ENCODE data around the gene LKAAEAR1.

LKAAEAR1 gene

DNA sequence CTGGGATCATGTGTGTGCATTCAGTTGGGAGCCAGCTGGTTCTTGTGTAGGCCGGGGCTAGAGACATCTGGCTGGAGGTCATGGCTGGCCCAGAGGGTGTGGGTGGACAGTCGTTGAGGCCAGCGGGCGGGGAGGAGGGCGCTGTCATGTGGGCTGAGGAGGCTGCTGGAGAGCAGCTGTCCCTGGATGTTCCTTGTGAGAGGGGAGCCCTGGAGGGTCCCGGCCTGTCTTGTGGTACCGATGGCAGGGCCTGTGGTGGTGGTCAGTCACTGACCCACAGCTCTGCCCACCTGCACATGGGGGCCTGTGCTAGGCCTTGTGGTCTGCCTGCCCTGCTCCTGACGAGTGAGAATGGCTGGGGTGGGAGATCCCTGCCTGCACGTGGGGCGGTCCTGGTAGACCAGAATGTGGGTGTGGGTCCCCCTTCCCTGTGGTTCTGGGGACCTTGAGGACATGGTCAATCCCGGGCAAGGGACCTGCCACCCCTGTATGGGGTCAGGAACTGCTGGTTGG is 50.2 kb downstream of the LKAAEAR1 start:
- DNase-seq, result no peak

Measured in amniotic stem cell (primary cell).